ENCODE measurements around the gene ZSWIM8. TPM values are rescaled to one million over a fixed set of nuclear protein-coding genes. Genes with fewer than 3 reads are reported as not detected.

ZSWIM8 gene
- total RNA-seq, 1 experiment from 2014 or later: 59.1 TPM

DNA sequence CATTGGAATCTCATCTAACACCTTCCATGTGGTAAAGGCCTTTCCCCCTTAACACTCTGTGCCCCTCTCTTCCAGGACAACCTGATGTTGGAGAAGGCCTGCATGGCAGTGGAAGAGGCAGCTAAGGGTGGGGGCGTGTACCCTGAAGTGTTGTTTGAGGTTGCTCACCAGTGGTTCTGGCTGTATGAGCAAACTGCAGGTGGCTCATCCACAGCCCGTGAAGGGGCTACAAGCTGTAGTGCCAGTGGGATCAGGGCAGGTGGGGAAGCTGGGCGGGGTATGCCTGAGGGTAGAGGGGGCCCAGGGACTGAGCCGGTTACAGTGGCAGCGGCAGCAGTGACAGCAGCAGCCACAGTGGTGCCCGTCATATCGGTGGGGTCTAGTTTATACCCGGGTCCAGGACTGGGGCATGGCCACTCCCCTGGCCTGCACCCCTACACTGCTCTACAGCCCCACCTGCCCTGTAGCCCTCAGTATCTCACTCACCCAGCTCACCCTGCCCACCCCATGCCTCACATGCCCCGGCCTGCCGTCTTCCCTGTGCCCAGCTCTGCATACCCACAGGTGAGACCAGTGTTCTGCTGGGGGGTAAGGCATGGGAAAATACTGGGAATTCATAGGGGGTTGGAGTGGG, 13.6 kb downstream of the ZSWIM8 start:
- Mint-ChIP-seq H3K9me3 (no peaks in the 10 kb centered on the region), H3K4me3 (no peak overlapping the region), H3K27me3 (ENCODE audit: low read depth) (no peaks in the 10 kb centered on the region), H3K27ac (no peak overlapping the region), H3K36me3 (peaks cover 47% of the 10 kb centered on the region), H3K4me1 (no peaks in the 10 kb centered on the region)
- no peak for ATAC-seq
- TF ChIP-seq TEAD4 (CRISPR knock-in tag; IDR thresholded peaks at IDR 0.05): no peak
- TF ChIP-seq OVOL2 (CRISPR knock-in tag; IDR thresholded peaks at IDR 0.05; ENCODE audit: borderline replicate concordance): no peak
- no peak for TF ChIP-seq ZNF396 (CRISPR knock-in tag; IDR thresholded peaks at IDR 0.05; ENCODE audit: borderline replicate concordance)
- TF ChIP-seq PRRX2 (CRISPR knock-in tag; IDR thresholded peaks at IDR 0.05): no peak
- TF ChIP-seq, protein P1, sequence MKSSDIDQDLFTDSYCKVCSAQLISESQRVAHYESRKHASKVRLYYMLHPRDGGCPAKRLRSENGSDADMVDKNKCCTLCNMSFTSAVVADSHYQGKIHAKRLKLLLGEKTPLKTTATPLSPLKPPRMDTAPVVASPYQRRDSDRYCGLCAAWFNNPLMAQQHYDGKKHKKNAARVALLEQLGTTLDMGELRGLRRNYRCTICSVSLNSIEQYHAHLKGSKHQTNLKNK (CRISPR knock-in tag; IDR thresholded peaks at IDR 0.05): no peak
- TF ChIP-seq, protein P2, sequence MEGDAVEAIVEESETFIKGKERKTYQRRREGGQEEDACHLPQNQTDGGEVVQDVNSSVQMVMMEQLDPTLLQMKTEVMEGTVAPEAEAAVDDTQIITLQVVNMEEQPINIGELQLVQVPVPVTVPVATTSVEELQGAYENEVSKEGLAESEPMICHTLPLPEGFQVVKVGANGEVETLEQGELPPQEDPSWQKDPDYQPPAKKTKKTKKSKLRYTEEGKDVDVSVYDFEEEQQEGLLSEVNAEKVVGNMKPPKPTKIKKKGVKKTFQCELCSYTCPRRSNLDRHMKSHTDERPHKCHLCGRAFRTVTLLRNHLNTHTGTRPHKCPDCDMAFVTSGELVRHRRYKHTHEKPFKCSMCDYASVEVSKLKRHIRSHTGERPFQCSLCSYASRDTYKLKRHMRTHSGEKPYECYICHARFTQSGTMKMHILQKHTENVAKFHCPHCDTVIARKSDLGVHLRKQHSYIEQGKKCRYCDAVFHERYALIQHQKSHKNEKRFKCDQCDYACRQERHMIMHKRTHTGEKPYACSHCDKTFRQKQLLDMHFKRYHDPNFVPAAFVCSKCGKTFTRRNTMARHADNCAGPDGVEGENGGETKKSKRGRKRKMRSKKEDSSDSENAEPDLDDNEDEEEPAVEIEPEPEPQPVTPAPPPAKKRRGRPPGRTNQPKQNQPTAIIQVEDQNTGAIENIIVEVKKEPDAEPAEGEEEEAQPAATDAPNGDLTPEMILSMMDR (IDR thresholded peaks at IDR 0.05): no peak
- TF ChIP-seq FOXP1 (CRISPR knock-in tag; IDR thresholded peaks at IDR 0.05; ENCODE audit: borderline replicate concordance): no peak
- TF ChIP-seq, protein P3, sequence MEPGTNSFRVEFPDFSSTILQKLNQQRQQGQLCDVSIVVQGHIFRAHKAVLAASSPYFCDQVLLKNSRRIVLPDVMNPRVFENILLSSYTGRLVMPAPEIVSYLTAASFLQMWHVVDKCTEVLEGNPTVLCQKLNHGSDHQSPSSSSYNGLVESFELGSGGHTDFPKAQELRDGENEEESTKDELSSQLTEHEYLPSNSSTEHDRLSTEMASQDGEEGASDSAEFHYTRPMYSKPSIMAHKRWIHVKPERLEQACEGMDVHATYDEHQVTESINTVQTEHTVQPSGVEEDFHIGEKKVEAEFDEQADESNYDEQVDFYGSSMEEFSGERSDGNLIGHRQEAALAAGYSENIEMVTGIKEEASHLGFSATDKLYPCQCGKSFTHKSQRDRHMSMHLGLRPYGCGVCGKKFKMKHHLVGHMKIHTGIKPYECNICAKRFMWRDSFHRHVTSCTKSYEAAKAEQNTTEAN (CRISPR knock-in tag; IDR thresholded peaks at IDR 0.05): no peak
- no peak for TF ChIP-seq TCF7 (CRISPR knock-in tag; IDR thresholded peaks at IDR 0.05; ENCODE audit: low read depth)
- TF ChIP-seq NFYB (CRISPR knock-in tag; conservative IDR thresholded peaks at IDR 0.05; ENCODE audit: low read depth): no peak
- TF ChIP-seq CBFB (CRISPR knock-in tag; IDR thresholded peaks at IDR 0.05; ENCODE audit: low read depth): no peak
- CTCF ChIA-PET: no interaction called here
- POLR2A ChIA-PET: no interaction called here
- DNase-seq (ENCODE audit: low spot score): no peak

DNA sequence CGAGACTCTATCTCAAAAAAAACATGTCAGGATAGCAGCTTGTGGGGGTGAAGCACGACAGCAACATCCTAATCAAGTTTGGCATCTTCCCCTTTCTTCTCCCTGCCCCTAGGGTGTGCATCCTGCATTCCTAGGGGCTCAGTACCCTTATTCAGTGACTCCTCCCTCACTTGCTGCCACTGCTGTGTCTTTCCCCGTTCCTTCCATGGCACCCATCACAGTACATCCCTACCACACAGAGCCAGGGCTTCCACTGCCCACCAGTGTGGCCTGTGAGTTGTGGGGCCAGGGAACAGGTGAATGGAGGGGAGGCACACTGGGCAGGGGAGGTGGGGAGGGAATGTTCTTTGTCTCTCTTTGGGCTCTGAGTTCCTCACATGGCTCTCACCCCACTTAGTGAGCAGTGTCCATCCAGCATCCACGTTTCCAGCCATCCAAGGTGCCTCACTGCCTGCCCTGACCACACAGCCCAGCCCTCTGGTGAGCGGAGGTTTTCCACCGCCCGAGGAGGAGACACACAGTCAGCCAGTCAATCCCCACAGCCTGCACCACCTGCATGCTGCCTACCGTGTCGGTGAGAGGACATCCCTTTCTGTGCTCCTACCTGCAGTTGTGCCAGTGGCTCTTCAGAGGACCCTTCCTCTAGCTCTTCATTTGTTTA, 14.6 kb downstream of the ZSWIM8 start:
- ATAC-seq (no peak), DNase-seq (ENCODE audit: low spot score) (no peak)
- ChIA-PET POLR2A (no interaction called here), CTCF (no interaction called here)
- Mint-ChIP-seq H3K36me3 (peaks cover 41% of the 10 kb centered on the region), H3K27me3 (ENCODE audit: low read depth) (no peaks in the 10 kb centered on the region), H3K9me3 (no peaks in the 10 kb centered on the region), H3K4me1 (no peaks in the 10 kb centered on the region), H3K4me3 (no peak overlapping the region), H3K27ac (no peak overlapping the region)
- no peak for TF ChIP-seq TEAD1 (CRISPR knock-in tag; IDR thresholded peaks at IDR 0.05)
- no peak for TF ChIP-seq ELF4 (CRISPR knock-in tag; IDR thresholded peaks at IDR 0.05; ENCODE audit: low read depth)
- TF ChIP-seq, protein P4, sequence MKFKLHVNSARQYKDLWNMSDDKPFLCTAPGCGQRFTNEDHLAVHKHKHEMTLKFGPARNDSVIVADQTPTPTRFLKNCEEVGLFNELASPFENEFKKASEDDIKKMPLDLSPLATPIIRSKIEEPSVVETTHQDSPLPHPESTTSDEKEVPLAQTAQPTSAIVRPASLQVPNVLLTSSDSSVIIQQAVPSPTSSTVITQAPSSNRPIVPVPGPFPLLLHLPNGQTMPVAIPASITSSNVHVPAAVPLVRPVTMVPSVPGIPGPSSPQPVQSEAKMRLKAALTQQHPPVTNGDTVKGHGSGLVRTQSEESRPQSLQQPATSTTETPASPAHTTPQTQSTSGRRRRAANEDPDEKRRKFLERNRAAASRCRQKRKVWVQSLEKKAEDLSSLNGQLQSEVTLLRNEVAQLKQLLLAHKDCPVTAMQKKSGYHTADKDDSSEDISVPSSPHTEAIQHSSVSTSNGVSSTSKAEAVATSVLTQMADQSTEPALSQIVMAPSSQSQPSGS (CRISPR knock-in tag; IDR thresholded peaks at IDR 0.05; ENCODE audit: borderline replicate concordance, low read depth): no peak
- TF ChIP-seq, protein P5, sequence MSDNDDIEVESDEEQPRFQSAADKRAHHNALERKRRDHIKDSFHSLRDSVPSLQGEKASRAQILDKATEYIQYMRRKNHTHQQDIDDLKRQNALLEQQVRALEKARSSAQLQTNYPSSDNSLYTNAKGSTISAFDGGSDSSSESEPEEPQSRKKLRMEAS (CRISPR knock-in tag; IDR thresholded peaks at IDR 0.05): no peak
- TF ChIP-seq OVOL2 (CRISPR knock-in tag; IDR thresholded peaks at IDR 0.05; ENCODE audit: borderline replicate concordance): no peak
- TF ChIP-seq HMGA2 (CRISPR knock-in tag; IDR thresholded peaks at IDR 0.05): no peak

Measured in WTC11 (cell line).